OCI-LY7 (cell line): ENCODE measurements around the gene PSMD5.

ENCODE experiments used
- CTCF ChIP-seq: fragments of 200-600 bp; sonication (generic); conservative IDR thresholded peaks from 2 replicates; pipeline ENCODE4 v1.5.1; 2014; ENCODE audit warnings: mild to moderate bottlenecking, antibody characterized with exemption, low read length, moderate library complexity, mixed read lengths
- EZH2phosphoT487 ChIP-seq: fragments of 200-600 bp; sonication (generic); IDR thresholded peaks from 2 replicates; pipeline ENCODE4 v1.6.1; 2018; ENCODE audit warnings: low read depth, borderline replicate concordance, mild to moderate bottlenecking, mixed run types, antibody characterized with exemption, low read length, moderate library complexity, mixed read lengths

- TF ChIP-seq EZH2phosphoT487 (no peak), CTCF (no peak)
Observed at GRCh38 chr9:120864719-120865118, 22.0 kb upstream of the PSMD5 start.
